B cell (primary cell): ENCODE measurements around the gene VCAM1. TPM values are rescaled to one million over a fixed set of nuclear protein-coding genes. Genes with fewer than 3 reads are reported as not detected.

Experiments used
- ATAC-seq: fragments of 200-7000 bp; cut with Tn5 transposase; one replicate; pipeline ENCODE4 v1.10.0; 2021; ENCODE audit warnings: low read depth, mild to moderate bottlenecking, moderate number of reproducible peaks, moderate library complexity
- CTCF ChIA-PET: fragments of 350-600 bp; sonication (Branson Sonifier 250); formaldehyde crosslinking; loops from one replicate; lab custom pipeline; 2021; ENCODE audit warnings: antibody characterized with exemption, inconsistent platforms; lab: Charles Lee
- POLR2A ChIA-PET: fragments of 350-600 bp; sonication (Branson Sonifier 250); formaldehyde crosslinking; loops from one replicate; lab custom pipeline; 2021; ENCODE audit warnings: antibody characterized with exemption; lab: Charles Lee
- DNase-seq: peaks from one replicate; pipeline ENCODE4 v3.0.0; 2013
- H2AFZ ChIP-seq: 2 replicates; pipeline ENCODE4 v1.6.1; 2012; ENCODE audit warnings: mild to moderate bottlenecking, low read depth, low read length; ENCODE audit not compliant: insufficient read depth, poor library complexity, severe bottlenecking
- H3K27ac ChIP-seq, 2 donors: 1 replicate in 1 of 2; 2 replicates in 1 of 2; pipeline ENCODE4 v1.5.1; 2012 to 2013; ENCODE audit warnings: low read length in 2 of 2, mild to moderate bottlenecking in 2 of 2, moderate library complexity in 1 of 2
- H3K27me3 ChIP-seq, 4 experiments: fragments of 200-600 bp in 1 of 4; sonication (generic) in 1 of 4; replicated peaks in 1 of 4; 1 replicate in 2 of 4; 2 replicates in 2 of 4; pipeline versions ENCODE4 v1.6.1 to v1.7.0; 2013 to 2016; ENCODE audit warnings: low read length in 3 of 4, mild to moderate bottlenecking in 2 of 4, mixed read lengths in 1 of 4, moderate library complexity in 1 of 4; ENCODE audit not compliant: insufficient read depth in 4 of 4, control insufficient read depth in 3 of 4; ENCODE audit errors: control extremely low read depth in 1 of 4
- H3K36me3 ChIP-seq, 2 experiments: replicated peaks in 1 of 2; 1 replicate in 1 of 2; 2 replicates in 1 of 2; pipeline versions ENCODE4 v1.6.1 to v1.7.1; 2013; ENCODE audit warnings: low read length in 1 of 2; ENCODE audit not compliant: insufficient read depth in 2 of 2, control insufficient read depth in 1 of 2; ENCODE audit errors: control extremely low read depth in 1 of 2, extremely low read depth in 1 of 2
- H3K4me1 ChIP-seq, 2 donors: fragments of 200-600 bp in 1 of 2; sonication (generic) in 1 of 2; 1 replicate in 1 of 2; 2 replicates in 1 of 2; pipeline versions ENCODE4 v1.5.1 to v1.6.1; 2013 to 2017; ENCODE audit warnings: low read length in 2 of 2; ENCODE audit not compliant: control insufficient read depth in 2 of 2, insufficient read depth in 2 of 2
- H3K4me2 ChIP-seq: replicated peaks from 2 replicates; pipeline ENCODE3; 2012; ENCODE audit warnings: mild to moderate bottlenecking, low read depth, low read length; ENCODE audit not compliant: poor library complexity, severe bottlenecking
- H3K4me3 ChIP-seq, 5 experiments: fragments of 200-600 bp in 1 of 5; sonication (generic) in 1 of 5; 1 replicate in 3 of 5; 2 replicates in 2 of 5; pipeline versions ENCODE4 v1.5.1 to v1.7.0; 2011 to 2016; ENCODE audit warnings: low read length in 4 of 5, mild to moderate bottlenecking in 4 of 5, low read depth in 2 of 5, control low read depth in 1 of 5, moderate library complexity in 1 of 5; ENCODE audit not compliant: insufficient read depth in 1 of 5; ENCODE audit errors: control extremely low read depth in 1 of 5, extremely low read depth in 1 of 5
- H3K79me2 ChIP-seq: fragments of 200-600 bp; sonication (generic); one replicate; pipeline ENCODE4 v1.6.0; 2016; ENCODE audit warnings: low read length; ENCODE audit not compliant: control insufficient read depth, insufficient read depth
- H3K9ac ChIP-seq: fragments of 200-600 bp; sonication (generic); 2 replicates; pipeline ENCODE4 v1.6.1; 2017; ENCODE audit warnings: mild to moderate bottlenecking, low read length, moderate library complexity
- H3K9me3 ChIP-seq, 3 donors: one replicate each; pipeline versions ENCODE4 v1.6.1 to v1.7.1; 2013; ENCODE audit warnings: low read length in 2 of 3; ENCODE audit not compliant: control insufficient read depth in 2 of 3, insufficient read depth in 1 of 3; ENCODE audit errors: control extremely low read depth in 1 of 3
- H4K20me1 ChIP-seq: 2 replicates; pipeline ENCODE4 v1.6.0; 2012; ENCODE audit warnings: mild to moderate bottlenecking, low read length; ENCODE audit not compliant: insufficient read depth, control insufficient read depth, poor library complexity, severe bottlenecking
- H3K27ac Mint-ChIP-seq: one replicate; pipeline ENCODE4 v1.8.0; 2021; ENCODE audit warnings: mixed read lengths
- H3K27me3 Mint-ChIP-seq: one replicate; pipeline ENCODE4 v1.8.0; 2021; ENCODE audit warnings: mixed read lengths
- H3K4me1 Mint-ChIP-seq: one replicate; pipeline ENCODE4 v1.8.0; 2021; ENCODE audit warnings: mixed read lengths
- H3K4me3 Mint-ChIP-seq: one replicate; pipeline ENCODE4 v1.8.0; 2021; ENCODE audit warnings: mixed read lengths
- H3K9me3 Mint-ChIP-seq: one replicate; pipeline ENCODE4 v1.8.0; 2022; ENCODE audit warnings: mixed read lengths; ENCODE audit not compliant: insufficient read depth
- CTCF ChIP-seq: fragments of 200-600 bp; IDR thresholded peaks from one replicate; pipeline ENCODE4 v1.8.0; 2022; ENCODE audit warnings: antibody characterized with exemption, mild to moderate bottlenecking
- EZH2 ChIP-seq: IDR thresholded peaks from 2 replicates; pipeline ENCODE4 v1.6.1; 2012; ENCODE audit warnings: borderline replicate concordance, low read depth, mild to moderate bottlenecking, moderate library complexity, low read length; ENCODE audit not compliant: insufficient read depth, poor library complexity, severe bottlenecking
- WGBS: methylation state at CpG from one replicate; pipeline ENCODE4 v1.1.5; 2013; ENCODE audit warnings: missing lambda C conversion rate; ENCODE audit not compliant: insufficient coverage; 5-methylcytosine and 5-hydroxymethylcytosine counted together
- intact Hi-C: fragments of 100-400 bp; cut with micrococcal nuclease; formaldehyde crosslinking; loops from one replicate; pipeline ENCODE4 v1.10.0; 2022
- polyA plus RNA-seq: library from polyadenylated mRNA; depleted of rRNA; stranded (reverse); fragments of >200 nt; gene quantifications from 2 replicates; pipeline ENCODE4 v1.2.3, GENCODE V29; 2012
- total RNA-seq, 2 donors: library from RNA; stranded (reverse); fragments of 120-200 nt in 1 of 2; gene quantifications; 1 replicate in 1 of 2; 2 replicates in 1 of 2; pipeline versions ENCODE4 v1.2.3 to v1.2.4, GENCODE V29; 2013 to 2022

VCAM1 gene
- total and polyA plus RNA-seq, 2 donors (not counting 1 experiment from before 2014, with no cell fraction given): not detected

- no peak overlapping the region for H3K4me3 ChIP-seq
- ChIA-PET POLR2A (no interaction called here), CTCF (no interaction called here)
- Mint-ChIP-seq H3K27me3 (no peaks in the 10 kb centered on the region), H3K4me1 (no peaks in the 10 kb centered on the region), H3K27ac (no peak overlapping the region), H3K9me3 (no peaks in the 10 kb centered on the region), H3K4me3 (no peak overlapping the region)
- no peaks in the 10 kb centered on the region for H3K9me3 ChIP-seq
- no peaks in the 10 kb centered on the region for H4K20me1 ChIP-seq
- H3K4me2 ChIP-seq: no peak overlapping the region
- H3K9ac ChIP-seq: no peak overlapping the region
- H3K27me3 ChIP-seq: no peaks in the 10 kb centered on the region
- H3K4me1 ChIP-seq: no peaks in the 10 kb centered on the region
- ATAC-seq (no peak), DNase-seq (no peak)
- H2AFZ ChIP-seq: no peak overlapping the region
- intact Hi-C loops: no loop called here
- H3K27ac ChIP-seq: no peak overlapping the region
- H3K79me2 ChIP-seq: no peaks in the 10 kb centered on the region
- no CpG with 5 or more reads among the region's 1 CpG for WGBS
- H3K36me3 ChIP-seq: no peaks in the 10 kb centered on the region
- TF ChIP-seq CTCF (no peak), EZH2 (no peak)
Measured at GRCh38 chr1:100736324-100736723, 16.8 kb downstream of the VCAM1 start.

- Mint-ChIP-seq H3K9me3 (no peaks in the 10 kb centered on the region), H3K4me3 (no peak overlapping the region), H3K27ac (no peak overlapping the region), H3K27me3 (no peaks in the 10 kb centered on the region), H3K4me1 (no peaks in the 10 kb centered on the region)
- ATAC-seq: no peak
- ChIA-PET POLR2A (no interaction called here), CTCF (no interaction called here)
- no peak overlapping the region for H2AFZ ChIP-seq
- no peak for TF ChIP-seq CTCF
- TF ChIP-seq EZH2: no peak
- no peaks in the 10 kb centered on the region for H3K36me3 ChIP-seq
- no peak overlapping the region for H3K4me2 ChIP-seq
- no peak for DNase-seq
- H3K9me3 ChIP-seq: no peaks in the 10 kb centered on the region
- intact Hi-C loops: no loop called here
- no peak overlapping the region for H3K27ac ChIP-seq
- no peak overlapping the region for H3K4me3 ChIP-seq
- H3K4me1 ChIP-seq: no peaks in the 10 kb centered on the region
- H4K20me1 ChIP-seq: no peaks in the 10 kb centered on the region
- 100% methylated on average over 1 of the region's 1 CpG for WGBS
- H3K27me3 ChIP-seq: no peaks in the 10 kb centered on the region
- H3K79me2 ChIP-seq: no peaks in the 10 kb centered on the region
- no peak overlapping the region for H3K9ac ChIP-seq
Measured at GRCh38 chr1:100736746-100737145, 17.2 kb downstream of the VCAM1 start.
